NCI-H187 (cell line): Measurements from ENCODE around the gene VAPB.

ENCODE experiments used
- DNase-seq, 2 experiments: peaks; one replicate each; lab custom pipeline; 2025; lab: John Stamatoyannopoulos, UW

The VAPB gene

DNA sequence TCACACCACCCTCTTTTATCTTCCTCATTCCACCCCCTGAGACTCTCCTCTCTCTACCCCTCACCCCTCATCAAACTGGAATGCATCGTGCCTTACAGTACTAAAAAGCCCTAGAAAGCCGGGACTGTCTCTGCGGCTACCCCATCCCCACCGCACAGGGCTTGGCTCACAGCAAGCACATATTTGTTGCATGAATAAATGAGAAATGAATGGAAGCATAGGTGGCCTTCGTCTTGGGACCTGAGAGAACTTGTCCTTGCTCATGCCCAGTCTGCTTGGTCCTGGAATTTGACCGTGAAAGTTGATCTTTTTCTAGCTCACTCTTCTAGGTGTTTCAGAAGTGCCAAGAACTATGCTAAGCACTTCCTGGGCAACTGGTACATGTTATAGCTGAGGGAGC lies 72.9 kb downstream of the VAPB start:
- no peak for DNase-seq

DNA sequence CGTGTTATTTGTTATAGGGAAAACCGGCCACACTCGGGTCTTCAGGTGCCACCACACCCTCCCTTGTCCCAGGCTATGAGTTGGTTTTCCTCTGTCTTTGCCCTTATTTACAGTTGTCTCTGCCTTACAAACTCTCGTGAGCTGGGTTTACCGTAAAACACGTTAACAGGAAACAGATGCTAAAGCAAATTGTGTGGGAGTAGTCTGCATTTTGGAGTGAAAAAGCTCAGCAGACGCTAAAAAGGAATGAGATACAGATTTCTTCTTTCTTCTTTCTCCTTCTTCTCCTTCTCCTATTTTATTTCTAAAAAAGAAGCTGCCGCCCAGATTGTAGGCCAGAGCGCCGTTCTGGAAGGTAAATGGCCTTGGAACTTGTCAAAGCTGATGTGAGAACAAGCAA lies 74.2 kb downstream of the VAPB start:
- DNase-seq, result no peak

DNA sequence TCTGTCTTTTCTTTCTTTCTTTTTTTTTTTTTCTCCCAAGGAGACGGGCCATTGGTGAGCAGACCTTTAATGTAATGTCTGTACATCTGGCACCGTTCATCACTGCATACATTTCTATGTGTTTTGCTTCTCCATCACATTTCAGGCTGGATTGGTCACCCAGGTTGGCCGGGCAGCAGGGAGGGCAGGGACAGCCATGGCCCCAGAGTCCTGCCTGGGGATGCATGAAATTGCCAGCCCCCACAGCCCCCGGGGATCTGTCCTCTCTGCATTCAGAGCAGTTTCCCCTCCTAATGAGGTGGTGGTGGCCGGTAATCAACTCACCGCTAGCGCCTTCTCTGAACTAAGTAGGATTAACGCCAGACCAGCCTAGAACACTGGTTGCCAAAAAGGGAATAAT lies 75.8 kb downstream of the VAPB start:
- DNase-seq, result no peak

DNA sequence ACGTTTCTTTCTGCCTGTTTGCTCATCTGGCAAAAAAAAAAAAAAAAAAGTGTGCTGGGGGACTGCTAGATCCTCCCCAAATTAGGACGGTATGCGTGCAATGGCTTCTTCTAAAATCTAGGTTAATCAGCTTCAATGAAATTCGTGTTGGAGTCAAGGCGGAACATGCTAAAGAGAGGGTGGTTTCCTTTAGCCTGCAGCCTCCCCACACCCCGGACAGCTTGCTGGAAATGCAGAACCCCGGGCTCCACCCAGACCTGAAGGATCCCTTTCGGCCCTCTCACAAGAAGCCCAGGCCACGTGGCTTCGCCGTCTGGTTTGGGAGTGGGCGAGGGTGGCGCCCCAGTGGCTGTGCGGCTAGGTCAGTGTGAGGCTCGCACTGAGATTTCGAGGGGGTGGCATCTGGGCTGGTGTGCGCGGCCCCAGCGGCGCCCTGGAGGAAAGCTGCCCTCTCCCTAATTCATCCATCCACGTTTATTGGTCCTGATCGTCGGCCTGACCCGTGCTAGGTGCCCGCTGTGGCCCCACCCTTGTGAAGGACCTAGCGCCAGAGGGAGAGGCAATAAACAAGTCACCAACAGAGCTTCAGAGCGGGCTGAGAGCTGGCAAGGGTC lies 77.2 kb downstream of the VAPB start:
- no peak for DNase-seq

- DNase-seq, result no peak
These were observed 77.9 kb downstream of the VAPB start for GRCh38 chr20:58466729-58467571.

- no peak for DNase-seq
These were observed 78.8 kb downstream of the VAPB start for GRCh38 chr20:58467572-58468527.

- no peak for DNase-seq
These were observed 80.6 kb downstream of the VAPB start for GRCh38 chr20:58469616-58470015.

DNA sequence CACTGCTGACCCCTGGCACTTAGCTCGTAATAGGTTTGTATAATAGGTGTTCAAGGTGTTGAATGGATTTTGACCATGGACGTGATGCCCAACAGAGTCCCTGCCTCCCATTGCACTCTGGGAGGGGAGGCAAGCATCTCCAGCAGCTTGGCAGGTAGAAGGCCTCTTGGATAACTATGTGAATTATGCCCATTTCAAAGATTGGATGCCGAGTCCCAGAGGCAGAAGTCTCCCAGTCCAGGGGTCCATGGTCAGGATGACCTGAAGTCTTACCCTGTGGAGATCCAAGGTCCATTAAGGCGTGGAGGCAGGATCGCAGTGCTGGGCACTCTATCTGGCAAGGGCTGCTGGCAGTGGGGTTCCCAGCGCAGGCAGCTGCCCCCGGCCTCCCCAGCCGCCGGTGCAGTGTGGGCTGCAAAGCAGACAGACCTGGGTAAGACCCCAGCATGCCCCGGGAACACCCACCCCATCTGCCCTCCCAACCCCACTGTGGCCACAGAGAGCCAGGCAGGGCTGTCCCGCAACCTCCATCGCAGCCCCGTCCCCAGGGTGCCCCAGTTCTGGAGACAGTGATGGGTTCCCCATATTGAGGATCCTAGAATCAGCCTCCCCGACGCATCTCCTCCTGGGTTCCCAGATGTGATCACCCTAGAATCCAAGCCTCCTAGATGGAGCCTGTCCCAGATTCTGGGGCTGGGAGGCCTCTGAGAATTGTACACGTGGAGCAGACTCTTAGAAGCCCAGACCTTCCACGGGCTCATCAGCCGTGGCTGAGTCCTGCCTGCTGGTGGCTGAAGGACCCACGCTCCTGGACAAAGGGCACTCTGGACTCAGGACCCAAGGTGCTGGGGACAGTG lies 81.5 kb downstream of the VAPB start:
- no peak for DNase-seq

GRCh38 chr20:58471193-58472164 lies 82.5 kb downstream of the VAPB start:
- DNase-seq, result no peak

- DNase-seq, result no peak
These were observed 83.4 kb downstream of the VAPB start for GRCh38 chr20:58472273-58473018.

- no peak for DNase-seq
These were observed 84.7 kb downstream of the VAPB start for GRCh38 chr20:58473453-58474425.

GRCh38 chr20:58475466-58475865 lies 86.4 kb downstream of the VAPB start:
- no peak for DNase-seq

- no peak for DNase-seq
These were observed 89.2 kb downstream of the VAPB start for GRCh38 chr20:58478141-58478805.

DNA sequence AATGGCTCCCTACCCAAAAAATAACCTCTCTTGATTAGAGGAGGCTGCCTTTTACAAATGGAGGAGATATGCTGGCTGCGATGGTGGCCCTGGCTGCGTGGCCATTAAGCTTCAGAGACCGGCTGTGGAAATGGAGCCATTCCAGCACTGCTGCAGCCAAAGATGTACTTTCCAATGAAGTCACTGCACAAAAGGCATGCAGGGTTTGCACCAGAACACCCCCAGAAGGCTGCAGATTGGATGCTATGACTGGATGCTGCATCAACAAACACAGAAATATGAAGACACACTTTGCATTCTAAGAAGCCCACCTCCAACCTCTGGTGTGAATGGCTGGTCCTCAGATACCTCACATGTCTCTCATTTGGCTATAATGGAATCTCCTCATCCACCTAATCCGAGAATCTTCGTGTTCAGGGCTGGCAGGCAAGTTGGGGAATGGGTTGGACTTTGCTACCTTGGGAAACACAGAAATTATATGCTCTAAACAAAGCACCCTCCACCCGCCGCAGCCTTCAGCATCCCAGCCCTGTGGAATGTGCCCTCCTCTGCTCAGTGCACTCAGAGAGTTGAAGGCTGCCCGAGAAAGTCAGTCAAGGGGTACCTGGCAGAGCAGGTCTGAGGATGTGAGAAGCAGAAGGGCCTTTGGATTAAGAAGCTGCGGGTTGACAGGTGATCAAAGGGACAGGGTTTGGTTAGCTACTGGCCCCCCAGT lies 90.9 kb downstream of the VAPB start:
- no peak for DNase-seq

- no peak for DNase-seq
These were observed 91.7 kb downstream of the VAPB start for GRCh38 chr20:58480551-58481336.

DNA sequence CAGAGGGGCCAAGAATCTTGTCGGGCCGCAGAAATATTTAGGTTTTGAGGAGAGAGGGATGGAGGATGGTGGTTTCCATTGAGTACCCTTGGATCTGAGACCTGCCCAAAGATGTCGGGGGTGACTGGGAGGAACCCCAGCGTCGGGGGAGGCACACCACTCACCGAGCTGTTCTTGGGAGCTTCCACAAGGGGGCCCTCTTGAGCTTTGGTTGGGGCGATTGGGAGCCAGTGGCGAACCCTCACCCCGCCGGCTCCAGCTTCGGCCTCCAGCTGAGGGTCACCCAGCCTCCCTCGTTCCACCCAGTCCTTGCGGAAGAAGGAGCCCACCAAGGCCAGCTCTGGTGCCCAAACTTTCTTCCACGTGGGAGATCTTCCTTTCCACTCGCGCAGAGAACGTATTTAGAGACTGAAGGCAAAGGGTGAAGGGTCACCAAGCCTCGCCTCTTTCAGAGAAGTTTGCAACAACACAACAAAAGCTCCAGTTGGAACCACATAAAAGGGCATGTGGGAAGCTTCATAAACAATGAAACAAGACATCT lies 92.5 kb downstream of the VAPB start:
- DNase-seq, result no peak
